Activated CD8-positive, alpha-beta T cell treated with anti-CD3 and anti-CD28 coated beads for 36 hours (primary cell): Measurements from ENCODE around the gene PTK6. TPM values are rescaled to one million over a fixed set of nuclear protein-coding genes. Genes with fewer than 3 reads are reported as not detected.

ENCODE experiments used
- ATAC-seq: fragments of 200-7000 bp; cut with Tn5 transposase; one replicate; pipeline ENCODE4 v1.10.0; 2021; ENCODE audit warnings: mild to moderate bottlenecking, moderate library complexity
- CTCF ChIA-PET: fragments of 350-600 bp; sonication (Branson Sonifier 250); formaldehyde crosslinking; loops from one replicate; lab custom pipeline; 2021; ENCODE audit warnings: antibody characterized with exemption; lab: Charles Lee
- POLR2A ChIA-PET: fragments of 350-600 bp; sonication (Branson Sonifier 250); formaldehyde crosslinking; loops from one replicate; lab custom pipeline; 2021; ENCODE audit warnings: antibody characterized with exemption; lab: Charles Lee
- DNase-seq: peaks from one replicate; pipeline ENCODE4 v3.0.0-alpha.2; 2020
- H3K27ac Mint-ChIP-seq: one replicate; pipeline ENCODE4 v1.8.0; 2021; ENCODE audit warnings: mild to moderate bottlenecking, mixed read lengths
- H3K27me3 Mint-ChIP-seq: one replicate; pipeline ENCODE4 v1.8.0; 2021; ENCODE audit warnings: mixed read lengths
- H3K36me3 Mint-ChIP-seq: one replicate; pipeline ENCODE4 v1.8.0; 2021; ENCODE audit warnings: low read depth, mixed read lengths
- H3K4me1 Mint-ChIP-seq: one replicate; pipeline ENCODE4 v1.8.0; 2021; ENCODE audit warnings: low read depth, mixed read lengths
- H3K4me3 Mint-ChIP-seq: one replicate; pipeline ENCODE4 v1.8.0; 2021; ENCODE audit warnings: mild to moderate bottlenecking, moderate library complexity, mixed read lengths
- H3K9me3 Mint-ChIP-seq: one replicate; pipeline ENCODE4 v1.8.0; 2021; ENCODE audit warnings: mixed read lengths
- intact Hi-C: fragments of 100-400 bp; cut with micrococcal nuclease; formaldehyde crosslinking; loops from one replicate; pipeline ENCODE4 v1.10.0; 2022
- total RNA-seq, 2 experiments: library from RNA; stranded (reverse); gene quantifications; one replicate each; pipeline ENCODE4 v1.2.3, GENCODE V29; 2021
- TF ChIP-seq, protein P1 (sequence below): fragments of 200-600 bp; IDR thresholded peaks from one replicate; pipeline ENCODE4 v1.8.0; 2022; ENCODE audit warnings: antibody characterized with exemption, mild to moderate bottlenecking

Gene PTK6
- total RNA-seq, 2 experiments from 2014 or later: 0.18 TPM; not detected in 1

DNA sequence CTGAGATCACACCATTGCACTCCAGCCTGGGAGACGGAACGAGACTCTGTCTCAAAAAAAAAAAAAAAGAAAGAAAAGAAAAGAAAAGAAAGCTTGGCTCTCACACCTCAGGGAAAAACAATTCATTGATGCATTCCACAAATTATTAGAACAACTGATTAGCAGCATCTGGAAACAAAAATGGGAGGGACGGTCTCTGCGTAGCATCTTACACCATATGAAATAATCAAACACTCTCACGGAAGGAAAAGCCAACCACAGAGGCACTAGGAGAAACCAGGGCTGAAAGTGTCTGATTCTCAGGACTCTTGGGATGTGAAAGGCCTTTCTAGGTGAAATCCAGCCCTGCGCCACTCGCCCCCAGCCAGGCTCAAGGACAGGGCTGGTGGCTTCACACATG, 39.1 kb upstream of the PTK6 start:
- no peak overlapping the region for H3K4me3 Mint-ChIP-seq
- no peak for ATAC-seq
- no peaks in the 10 kb centered on the region for H3K9me3 Mint-ChIP-seq
- no peaks in the 10 kb centered on the region for H3K4me1 Mint-ChIP-seq
- ChIA-PET CTCF (no interaction called here), POLR2A (interaction anchor here (1.1 kb wide), 1 partner anchor 15 kb away, joined by 3 read pairs; no protein-coding TSS in a partner anchor)
- DNase-seq: no peak
- intact Hi-C loops: no loop called here
- peaks cover 5% of the 10 kb centered on the region for H3K27me3 Mint-ChIP-seq
- TF ChIP-seq, protein P1, sequence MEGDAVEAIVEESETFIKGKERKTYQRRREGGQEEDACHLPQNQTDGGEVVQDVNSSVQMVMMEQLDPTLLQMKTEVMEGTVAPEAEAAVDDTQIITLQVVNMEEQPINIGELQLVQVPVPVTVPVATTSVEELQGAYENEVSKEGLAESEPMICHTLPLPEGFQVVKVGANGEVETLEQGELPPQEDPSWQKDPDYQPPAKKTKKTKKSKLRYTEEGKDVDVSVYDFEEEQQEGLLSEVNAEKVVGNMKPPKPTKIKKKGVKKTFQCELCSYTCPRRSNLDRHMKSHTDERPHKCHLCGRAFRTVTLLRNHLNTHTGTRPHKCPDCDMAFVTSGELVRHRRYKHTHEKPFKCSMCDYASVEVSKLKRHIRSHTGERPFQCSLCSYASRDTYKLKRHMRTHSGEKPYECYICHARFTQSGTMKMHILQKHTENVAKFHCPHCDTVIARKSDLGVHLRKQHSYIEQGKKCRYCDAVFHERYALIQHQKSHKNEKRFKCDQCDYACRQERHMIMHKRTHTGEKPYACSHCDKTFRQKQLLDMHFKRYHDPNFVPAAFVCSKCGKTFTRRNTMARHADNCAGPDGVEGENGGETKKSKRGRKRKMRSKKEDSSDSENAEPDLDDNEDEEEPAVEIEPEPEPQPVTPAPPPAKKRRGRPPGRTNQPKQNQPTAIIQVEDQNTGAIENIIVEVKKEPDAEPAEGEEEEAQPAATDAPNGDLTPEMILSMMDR: no peak
- H3K36me3 Mint-ChIP-seq: no peaks in the 10 kb centered on the region
- H3K27ac Mint-ChIP-seq: no peak overlapping the region

DNA sequence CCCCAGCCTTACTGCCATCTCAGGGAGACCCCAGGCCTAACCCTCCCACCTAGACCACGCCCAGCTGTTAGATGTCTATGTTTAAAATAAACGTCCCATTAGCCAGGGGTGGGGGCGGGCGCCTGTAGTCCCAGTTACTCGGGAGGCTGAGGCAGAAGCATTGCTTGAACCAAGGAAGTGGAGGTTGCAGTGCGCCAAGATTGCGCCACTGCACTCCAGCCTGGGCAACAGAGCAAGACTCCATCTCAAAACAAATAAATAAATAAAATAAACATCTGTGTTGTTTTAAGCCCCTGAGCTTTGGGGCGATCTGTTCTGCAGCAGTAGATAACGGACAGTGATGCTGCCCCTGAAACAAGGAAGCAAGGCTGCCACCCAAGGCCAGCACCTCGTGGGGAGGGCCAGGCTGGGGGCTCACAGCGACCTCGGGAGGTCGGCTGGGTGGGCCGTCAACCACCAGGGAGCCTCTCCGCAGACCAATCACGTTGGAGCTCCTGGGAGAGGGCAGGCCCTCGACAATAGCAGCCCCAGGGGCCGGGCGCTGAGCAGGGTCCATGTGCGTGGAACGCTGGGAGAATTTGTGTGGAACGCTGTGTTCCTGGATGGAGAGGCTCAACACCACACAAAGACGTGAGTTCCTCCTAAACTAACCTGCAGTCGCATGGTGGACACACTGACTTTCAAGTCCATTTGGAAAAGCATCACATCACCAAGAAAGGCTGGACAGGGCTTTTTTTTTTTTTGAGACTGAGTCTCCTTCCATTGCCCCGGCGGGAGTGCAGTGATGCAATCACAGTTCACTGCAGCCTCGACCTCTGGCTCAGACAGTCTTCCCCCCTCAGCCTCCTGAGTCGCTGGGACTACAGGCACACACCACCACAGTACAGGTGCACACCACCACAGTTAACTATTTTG, 37.9 kb upstream of the PTK6 start:
- Mint-ChIP-seq H3K4me1 (no peaks in the 10 kb centered on the region), H3K36me3 (no peaks in the 10 kb centered on the region), H3K27me3 (peaks cover 5% of the 10 kb centered on the region), H3K4me3 (peak overlapping the region; percentile 44), H3K27ac (no peak overlapping the region), H3K9me3 (no peaks in the 10 kb centered on the region)
- no peak for ATAC-seq
- POLR2A ChIA-PET: interaction anchor here (1.3 kb wide), 1 partner anchor 29 kb away, joined by 4 read pairs; no protein-coding TSS in a partner anchor
- DNase-seq: no peak
- intact Hi-C loops: no loop called here
- TF ChIP-seq, protein P1: no peak
- CTCF ChIA-PET: interaction anchor here (1.3 kb wide), 1 partner anchor 37 kb away, joined by 5 read pairs; no protein-coding TSS in a partner anchor

DNA sequence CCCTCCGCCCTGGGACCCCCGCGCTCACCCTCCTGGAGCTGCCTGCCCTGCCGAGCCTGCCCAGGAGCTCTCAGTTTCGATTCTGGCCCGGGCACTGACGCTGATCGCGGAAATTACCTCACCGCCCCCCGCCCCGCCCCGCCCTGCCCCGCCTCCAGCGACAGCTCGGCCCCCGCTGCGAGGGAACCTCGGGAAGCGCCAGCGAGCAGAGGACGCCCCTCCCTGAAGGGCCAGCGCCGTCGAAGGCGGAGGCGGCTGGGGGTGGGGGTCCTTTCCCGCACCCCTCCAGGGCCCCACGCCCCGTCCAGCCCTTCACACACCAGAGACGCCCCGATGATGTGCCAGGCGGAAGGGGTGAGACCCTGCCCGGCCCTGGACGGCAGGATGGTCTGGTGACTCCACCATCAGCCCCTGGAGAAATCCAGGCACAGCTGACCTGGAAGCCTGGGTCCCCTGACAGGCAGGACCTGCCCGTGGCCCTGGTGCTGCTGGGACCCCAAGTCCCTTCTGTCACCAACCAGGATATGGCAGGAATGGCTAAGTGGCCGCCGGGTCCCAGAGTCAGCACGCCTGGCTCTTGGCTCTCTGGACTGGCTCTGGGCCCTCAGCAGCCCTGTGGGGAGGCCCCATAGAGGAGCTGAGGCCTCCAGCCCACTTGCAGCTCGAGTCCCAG, 37.1 kb upstream of the PTK6 start, which contains the start of gene HELZ2:
Gene HELZ2, minus strand, starts transcription at position 84 of the 673 bp plus-strand sequence. CDS start 1,854 bp downstream, outside the sequence.
- TF ChIP-seq, protein P1: no peak
- intact Hi-C loops: no loop called here
- Mint-ChIP-seq H3K4me1 (peaks cover under 1% of the 10 kb centered on the region), H3K27me3 (peaks cover 5% of the 10 kb centered on the region), H3K9me3 (no peaks in the 10 kb centered on the region), H3K36me3 (no peaks in the 10 kb centered on the region), H3K27ac (peak within 1 kb of the TSS; percentile 25), H3K4me3 (peak within 1 kb of the TSS; percentile 66)
- ChIA-PET CTCF (interaction anchor here (1.3 to 1.6 kb wide), 2 partner anchors 36 to 37 kb away, joined by 5 to 6 read pairs; partner anchors contain the start of gene PTK6), POLR2A (interaction anchor here (0.7 to 1.3 kb wide), 3 partner anchors 16 to 83 kb away, joined by 3 to 4 read pairs (median 3); partner anchors contain the start of gene RTEL1)
- ATAC-seq (peak; percentile 88), DNase-seq (peak; percentile 77)

GRCh38 chr20:63573647-63574131, 36.5 kb upstream of the PTK6 start:
- H3K27ac Mint-ChIP-seq: peak overlapping the region; percentile 25
- ChIA-PET POLR2A (interaction anchor here (0.7 to 1.1 kb wide), 3 partner anchors 16 to 84 kb away, joined by 3 read pairs; partner anchors contain the start of gene RTEL1), CTCF (interaction anchor here (1.6 kb wide), 1 partner anchor 36 kb away, joined by 6 read pairs; the partner anchor contains the start of gene PTK6)
- H3K4me3 Mint-ChIP-seq: peak overlapping the region; percentile 66
- TF ChIP-seq, protein P1: no peak
- ATAC-seq (peak; percentile 23), DNase-seq (no peak)
- H3K9me3 Mint-ChIP-seq: no peaks in the 10 kb centered on the region
- H3K27me3 Mint-ChIP-seq: peaks cover 5% of the 10 kb centered on the region
- H3K4me1 Mint-ChIP-seq: peaks cover 5% of the 10 kb centered on the region
- intact Hi-C loops: no loop called here
- no peaks in the 10 kb centered on the region for H3K36me3 Mint-ChIP-seq
